Measurements from ENCODE around the gene MIS12. TPM values are rescaled to one million over a fixed set of nuclear protein-coding genes. Genes with fewer than 3 reads are reported as not detected.

MIS12 gene
- polyA plus RNA-seq, 3 donors, result 34.2 to 43.2 (median 35.0) TPM

- DNase-seq (ENCODE audit: low read depth in 3 of 3, low spot score in 2 of 3), result no peak
These were observed 46.2 kb downstream of the MIS12 start for GRCh38 chr17:5532581-5532980.

DNA sequence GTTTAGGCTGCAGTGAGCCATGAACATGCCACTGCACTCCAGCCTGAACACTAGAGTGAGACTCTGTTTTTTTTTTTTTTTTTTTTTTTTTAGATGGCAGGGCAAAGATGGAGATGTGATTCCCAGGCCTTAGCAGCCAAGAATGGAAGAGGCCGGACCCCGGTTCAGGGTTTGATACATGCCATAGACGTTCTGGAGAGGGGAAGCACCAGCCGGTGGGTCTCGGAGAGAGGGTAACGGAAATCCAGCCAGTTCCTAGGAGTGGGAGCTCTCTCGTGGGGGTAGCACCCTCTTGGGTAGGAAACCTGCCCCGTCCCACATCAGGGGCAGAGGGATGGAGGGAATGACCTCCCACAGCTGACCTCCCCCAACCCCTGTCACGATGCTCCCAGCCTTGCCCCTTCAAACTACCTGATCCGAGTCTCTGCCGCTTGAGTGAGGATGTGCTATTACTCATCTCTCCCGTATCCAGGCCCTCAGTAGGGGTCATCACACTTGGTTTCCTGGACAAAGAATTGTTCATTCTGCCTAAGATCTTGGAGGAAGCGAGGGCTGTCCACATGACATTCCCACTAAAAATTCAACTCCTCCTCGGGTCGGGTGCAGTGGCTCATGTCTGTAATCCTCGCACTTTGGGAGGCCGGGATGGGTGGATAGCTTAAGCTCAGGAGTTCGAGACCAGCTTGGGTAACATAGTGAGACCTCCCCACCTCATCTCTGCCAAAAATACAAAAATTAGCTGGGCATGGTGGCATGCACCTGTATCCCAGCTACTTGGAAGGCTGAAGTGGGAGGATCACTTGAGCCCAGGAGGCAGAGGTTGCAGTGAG lies 47.3 kb downstream of the MIS12 start:
- no peak for DNase-seq (ENCODE audit: low read depth in 3 of 3, low spot score in 2 of 3)

GRCh38 chr17:5535436-5535835 lies 49.1 kb downstream of the MIS12 start:
- no peak for DNase-seq (ENCODE audit: low read depth in 3 of 3, low spot score in 2 of 3)

DNA sequence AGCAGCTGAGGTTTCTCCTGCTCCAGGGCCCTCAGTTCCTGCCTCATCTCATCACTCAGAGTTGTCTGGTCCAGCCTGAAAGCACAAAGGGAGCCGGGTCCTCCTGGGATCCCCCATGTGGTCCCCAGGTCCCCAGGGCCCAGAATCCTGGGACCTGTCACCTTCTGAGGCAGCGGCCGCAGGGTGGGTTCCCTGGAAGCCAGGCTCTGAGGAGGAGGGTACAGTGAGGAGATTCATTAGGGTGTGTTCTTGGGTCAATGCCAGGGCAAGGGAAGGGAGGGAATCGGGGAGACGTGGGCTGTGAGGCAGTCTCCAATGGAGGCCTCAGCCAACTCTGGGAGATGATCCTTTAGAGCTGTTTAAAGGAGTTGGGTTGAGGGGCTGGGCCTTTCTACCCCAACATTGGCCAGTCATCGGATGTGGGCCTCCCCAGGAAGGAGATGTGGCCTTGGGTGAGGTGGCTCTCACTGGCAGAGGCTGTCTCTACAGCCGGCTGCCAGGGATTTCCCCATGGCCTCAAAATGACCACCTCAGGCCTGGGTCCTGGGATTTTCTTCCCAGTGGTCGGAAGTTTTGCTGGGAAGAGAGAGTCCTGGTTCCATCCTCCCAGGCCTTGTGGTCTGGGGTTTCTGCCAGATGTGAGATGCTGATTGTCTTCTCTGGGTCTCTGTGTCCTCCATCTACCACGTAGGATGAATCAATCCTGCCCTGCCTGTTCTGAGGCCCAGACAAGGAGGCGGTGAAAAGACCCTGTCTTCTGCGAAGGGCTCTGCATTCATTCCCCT lies 50.7 kb downstream of the MIS12 start:
- DNase-seq (ENCODE audit: low read depth in 3 of 3, low spot score in 2 of 3), result no peak

DNA sequence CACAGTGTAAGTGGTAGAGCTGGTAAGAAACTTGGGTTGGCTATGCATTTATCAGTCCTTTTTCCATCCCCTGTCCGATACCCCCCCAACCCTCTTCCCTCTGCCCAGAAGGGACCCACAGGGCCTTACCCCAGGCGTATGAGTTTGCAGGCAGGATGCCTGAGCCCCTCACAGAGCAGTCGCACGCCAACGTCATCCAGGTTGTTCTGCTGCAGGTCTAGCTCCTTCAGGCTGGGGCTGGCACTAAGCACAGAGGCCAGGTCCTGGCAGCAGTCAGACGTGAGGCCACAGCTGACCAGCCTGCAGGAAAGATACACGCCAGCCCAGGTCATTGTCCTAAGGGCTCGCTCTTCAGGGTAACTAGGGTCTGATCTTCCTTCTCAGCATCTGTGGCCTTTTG lies 52.9 kb downstream of the MIS12 start:
- no peak for DNase-seq (ENCODE audit: low read depth in 3 of 3, low spot score in 2 of 3)

DNA sequence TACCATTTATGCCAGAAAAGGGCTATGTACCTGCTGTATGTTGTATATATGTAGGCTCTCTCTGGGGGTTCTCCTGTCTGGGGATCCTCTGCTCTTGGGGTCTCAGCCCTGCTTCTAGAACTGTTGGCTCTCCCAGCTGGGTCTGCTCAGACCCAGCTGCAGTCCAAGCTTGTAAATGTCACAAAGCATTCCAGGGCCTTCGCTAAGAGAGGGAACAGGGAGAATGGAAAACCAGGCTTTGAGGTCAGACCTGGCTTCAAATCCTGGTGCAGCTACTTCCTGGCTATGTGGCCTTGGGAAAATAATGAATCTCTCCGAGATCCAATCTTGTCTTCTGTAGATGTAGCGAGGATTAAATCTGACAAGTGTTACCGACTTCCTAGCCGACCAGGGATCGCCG lies 54.0 kb downstream of the MIS12 start:
- DNase-seq (ENCODE audit: low read depth in 3 of 3, low spot score in 2 of 3), result no peak

Other genes with a start within 250 kb of the MIS12 start
- gene RABEP1, start 204.3 kb upstream of the MIS12 start, polyA plus RNA-seq (ENCODE audit: insufficient read length in 3 of 3), result 10 to 100 TPM; 57.4 to 65.8 (median 64.6) TPM
- 10 to 100 TPM; 74.0 to 88.2 (median 82.7) TPM for gene NUP88, start 66.9 kb upstream of the MIS12 start, polyA plus RNA-seq (ENCODE audit: insufficient read length in 3 of 3)
- gene RPAIN, start 66.4 kb upstream of the MIS12 start, polyA plus RNA-seq (ENCODE audit: insufficient read length in 3 of 3), result 10 to 100 TPM; 56.9 to 64.7 (median 58.1) TPM
- 100 to 1,000 TPM; 174 to 189 (median 187) TPM for gene C1QBP, start 47.4 kb upstream of the MIS12 start, polyA plus RNA-seq (ENCODE audit: insufficient read length in 3 of 3)
- 10 to 100 TPM; 17.4 to 19.5 (median 17.6) TPM for gene DHX33, start 17.6 kb upstream of the MIS12 start, polyA plus RNA-seq (ENCODE audit: insufficient read length in 3 of 3)
- 10 to 100 TPM; 85.0 to 87.1 (median 86.5) TPM for gene DERL2, start 388 bp upstream of the MIS12 start, polyA plus RNA-seq (ENCODE audit: insufficient read length in 3 of 3)
- gene NLRP1, start 97.9 kb downstream of the MIS12 start, polyA plus RNA-seq (ENCODE audit: insufficient read length in 3 of 3), result 10 to 100 TPM; 41.4 to 43.0 (median 42.5) TPM

Measured in right renal cortex interstitium (tissue), 3 donors.